Endothelial cell of umbilical vein (primary cell): ENCODE data around the gene SELENON.

ENCODE experiments used
- CTCF ChIP-seq, 2 donors: IDR thresholded peaks; 1 replicate in 1 of 2; 2 replicates in 1 of 2; pipeline ENCODE4 v1.5.1; 2011; ENCODE audit warnings: low read length in 2 of 2, mild to moderate bottlenecking in 2 of 2, moderate library complexity in 2 of 2, control low read depth in 1 of 2, inconsistent platforms in 1 of 2, low read depth in 1 of 2; ENCODE audit not compliant: insufficient read depth in 1 of 2; ENCODE audit errors: extremely low read depth in 1 of 2
- EZH2 ChIP-seq: IDR thresholded peaks from 2 replicates; pipeline ENCODE4 v1.6.1; 2012; ENCODE audit warnings: borderline replicate concordance, low read depth, mild to moderate bottlenecking, moderate library complexity, low read length, inconsistent platforms; ENCODE audit not compliant: severe bottlenecking
- FOS ChIP-seq: IDR thresholded peaks from 2 replicates; pipeline ENCODE4 v1.6.1; 2011; ENCODE audit warnings: mild to moderate bottlenecking, low read length, moderate library complexity, borderline replicate concordance; ENCODE audit not compliant: insufficient read depth
- GATA2 ChIP-seq: IDR thresholded peaks from 2 replicates; pipeline ENCODE4 v1.7.0; 2011; ENCODE audit warnings: low read depth, mild to moderate bottlenecking, moderate library complexity, mixed read lengths, low read length; ENCODE audit not compliant: insufficient read length, insufficient read depth
- JUN ChIP-seq: IDR thresholded peaks from 2 replicates; pipeline ENCODE4 v1.6.1; 2011; ENCODE audit warnings: borderline replicate concordance, low read depth; ENCODE audit not compliant: insufficient read length, insufficient read depth
- MAX ChIP-seq: IDR thresholded peaks from 2 replicates; pipeline ENCODE4 v1.6.1; 2011; ENCODE audit not compliant: insufficient read depth, insufficient read length
- MYC ChIP-seq: IDR thresholded peaks from one replicate; pipeline ENCODE4 v1.6.1; 2011; ENCODE audit warnings: mild to moderate bottlenecking, low read depth, low read length
- POLR2A ChIP-seq: IDR thresholded peaks from 2 replicates; pipeline ENCODE4 v1.6.1; 2012; ENCODE audit warnings: low read depth, mild to moderate bottlenecking, control low read depth, low read length
- POLR2AphosphoS5 ChIP-seq: IDR thresholded peaks from 2 replicates; pipeline ENCODE4 v1.6.1; 2012; ENCODE audit warnings: low read depth, mild to moderate bottlenecking, control low read depth, low read length, moderate library complexity; ENCODE audit not compliant: insufficient read depth

GRCh38 chr1:25757151-25757845, 42.7 kb upstream of the SELENON start:
- no peak for TF ChIP-seq CTCF (IDR thresholded peaks at IDR 0.05; ENCODE audit: extremely low read depth in 1 of 2, insufficient read depth in 1 of 2, low read depth in 1 of 2, low read length in 2 of 2)
- TF ChIP-seq JUN = no peak
- no peak for TF ChIP-seq MYC
- TF ChIP-seq POLR2A = no peak
- no peak for TF ChIP-seq EZH2
- TF ChIP-seq POLR2AphosphoS5 = no peak
- no peak for TF ChIP-seq FOS
- no peak for TF ChIP-seq MAX
- TF ChIP-seq GATA2 = no peak
